HepG2 (cell line): ENCODE data around the gene ATP5F1E. TPM values are rescaled to one million over a fixed set of nuclear protein-coding genes. Genes with fewer than 3 reads are reported as not detected.
A peak's percentile ranks its signal among the peaks of the same experiment; 100 is the strongest.

ENCODE experiments used
- ATF1 ChIP-seq: IDR thresholded peaks from 2 replicates; pipeline ENCODE4 v1.6.1; 2016; ENCODE audit warnings: mild to moderate bottlenecking, control low read depth
- DPF2 ChIP-seq: sonication (generic); formaldehyde crosslinking; IDR thresholded peaks from 2 replicates; pipeline ENCODE4 v1.4.0; 2020; ENCODE audit warnings: mild to moderate bottlenecking, low read depth, missing genetic modification reagents, borderline replicate concordance
- GATAD2A ChIP-seq: IDR thresholded peaks from 2 replicates; pipeline ENCODE4 v1.6.1; 2016
- NAIF1 ChIP-seq: sonication (generic); formaldehyde crosslinking; IDR thresholded peaks from 2 replicates; pipeline ENCODE4 v1.5.0; 2020; ENCODE audit warnings: mild to moderate bottlenecking, missing genetic modification reagents, borderline replicate concordance
- TAF1 ChIP-seq: sonication (generic); formaldehyde crosslinking; IDR thresholded peaks from 2 replicates; pipeline ENCODE4 v1.4.0; 2020; ENCODE audit warnings: missing genetic modification reagents
- YEATS4 ChIP-seq: sonication (generic); formaldehyde crosslinking; IDR thresholded peaks from 2 replicates; pipeline ENCODE4 v1.4.0; 2020; ENCODE audit warnings: missing genetic modification reagents, borderline replicate concordance
- ZBTB3 ChIP-seq: sonication (generic); formaldehyde crosslinking; IDR thresholded peaks from 2 replicates; pipeline ENCODE4 v1.4.0; 2020; ENCODE audit warnings: low read depth, mild to moderate bottlenecking, moderate library complexity, missing genetic modification reagents, borderline replicate concordance
- ZKSCAN1 ChIP-seq: fragments of 150-350 bp; IDR thresholded peaks from 2 replicates; pipeline ENCODE4 v1.6.1; 2014; ENCODE audit warnings: low read length
- ZNF660 ChIP-seq: sonication (generic); formaldehyde crosslinking; IDR thresholded peaks from 2 replicates; pipeline ENCODE4 v1.5.1; 2020; ENCODE audit warnings: mild to moderate bottlenecking, low read depth, missing genetic modification reagents, borderline replicate concordance
- ZNF781 ChIP-seq: sonication (generic); formaldehyde crosslinking; IDR thresholded peaks from 2 replicates; pipeline ENCODE4 v1.5.1; 2020; ENCODE audit warnings: borderline replicate concordance, mild to moderate bottlenecking, missing genetic modification reagents; ENCODE audit errors: not compliant biosample characterization
- ZSCAN29 ChIP-seq: sonication (generic); formaldehyde crosslinking; conservative IDR thresholded peaks from 2 replicates; pipeline ENCODE4 v1.4.0; 2020; ENCODE audit warnings: mild to moderate bottlenecking, missing genetic modification reagents
- polyA plus RNA-seq, 8 experiments: library from polyadenylated mRNA; depleted of rRNA in 3 of 8; stranded (reverse) in 7 of 8; unstranded in 1 of 8; fragments of >200 nt; fragmentation: Illumina TruSeq in 4 of 8; extraction: Trizol in 4 of 8; gene quantifications; 2 replicates each; pipeline versions ENCODE4 v1.2.1 to v1.2.3, GENCODE V29; 2011 to 2016; ENCODE audit warnings: low read depth in 4 of 8, missing spikeins in 1 of 8, mixed read lengths in 1 of 8; ENCODE audit not compliant: insufficient read depth in 1 of 8
- total RNA-seq, 5 experiments: library from RNA; depleted of rRNA; stranded (reverse); fragments of >200 nt; fragmentation: Illumina TruSeq; extraction: Trizol; gene quantifications; 2 replicates each; pipeline ENCODE4 v1.2.3, GENCODE V29; 2016; ENCODE audit warnings: low read depth in 1 of 5
- TF ChIP-seq, protein P1 (sequence below): sonication (generic); formaldehyde crosslinking; IDR thresholded peaks from 2 replicates; pipeline ENCODE4 v1.4.0; 2020; ENCODE audit warnings: missing genetic modification reagents
- TF ChIP-seq, protein P2 (sequence below): sonication (generic); formaldehyde crosslinking; IDR thresholded peaks from 2 replicates; pipeline ENCODE4 v1.4.0; 2020; ENCODE audit warnings: missing genetic modification reagents, borderline replicate concordance
- TF ChIP-seq, protein P3 (sequence below): sonication (generic); formaldehyde crosslinking; IDR thresholded peaks from 2 replicates; pipeline ENCODE4 v1.4.0; 2020; ENCODE audit warnings: missing genetic modification reagents
- TF ChIP-seq, protein P4 (sequence below): sonication (generic); formaldehyde crosslinking; IDR thresholded peaks from 2 replicates; pipeline ENCODE4 v1.8.1; 2023; ENCODE audit warnings: mild to moderate bottlenecking, moderate library complexity, missing genetic modification reagents
- TF ChIP-seq, protein P5 (sequence below): sonication (generic); formaldehyde crosslinking; IDR thresholded peaks from 2 replicates; pipeline ENCODE4 v1.4.0; 2020; ENCODE audit warnings: missing genetic modification reagents, low read depth, mild to moderate bottlenecking, borderline replicate concordance

Gene ATP5F1E
- total and polyA plus RNA-seq, 2 of the 13 experiments (the other 11 are each of a cell fraction or from before 2014, with no cell fraction given): 121 to 134 TPM

DNA sequence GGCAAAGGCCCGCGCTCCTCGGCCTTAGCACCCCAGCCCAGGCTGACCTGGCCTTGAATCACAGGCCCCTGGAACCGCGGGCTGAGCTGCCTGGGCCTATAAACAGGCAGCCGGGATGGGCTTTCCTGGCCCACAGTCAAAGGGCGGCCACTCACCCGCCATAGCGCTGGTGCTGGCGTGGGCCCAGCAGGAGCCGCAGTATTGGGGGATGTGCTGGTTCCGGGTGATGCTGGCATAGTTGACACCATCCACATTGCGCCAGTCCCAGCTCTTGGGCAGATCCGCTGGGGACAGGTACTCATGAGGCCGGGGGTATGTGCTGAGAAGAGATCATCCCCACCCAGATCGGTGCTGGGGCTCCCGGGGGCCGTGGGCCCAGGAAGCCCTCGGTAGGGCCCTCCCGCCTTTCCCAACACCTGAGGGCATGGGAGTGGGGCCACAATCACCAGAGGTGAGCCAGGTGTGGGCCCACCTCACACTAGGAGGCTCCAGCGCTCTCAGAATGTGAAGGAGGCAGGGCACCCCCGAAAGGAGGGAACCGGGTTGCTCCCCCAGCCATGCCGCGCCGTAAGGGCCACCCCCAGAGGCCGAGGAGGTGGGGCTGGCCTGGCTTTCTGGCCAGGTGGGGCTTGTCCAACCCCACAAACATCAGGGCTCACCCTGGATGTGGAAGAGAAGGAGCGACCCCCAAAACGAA is 25.8 kb downstream of the ATP5F1E start (continued):
- TF ChIP-seq, protein P1, sequence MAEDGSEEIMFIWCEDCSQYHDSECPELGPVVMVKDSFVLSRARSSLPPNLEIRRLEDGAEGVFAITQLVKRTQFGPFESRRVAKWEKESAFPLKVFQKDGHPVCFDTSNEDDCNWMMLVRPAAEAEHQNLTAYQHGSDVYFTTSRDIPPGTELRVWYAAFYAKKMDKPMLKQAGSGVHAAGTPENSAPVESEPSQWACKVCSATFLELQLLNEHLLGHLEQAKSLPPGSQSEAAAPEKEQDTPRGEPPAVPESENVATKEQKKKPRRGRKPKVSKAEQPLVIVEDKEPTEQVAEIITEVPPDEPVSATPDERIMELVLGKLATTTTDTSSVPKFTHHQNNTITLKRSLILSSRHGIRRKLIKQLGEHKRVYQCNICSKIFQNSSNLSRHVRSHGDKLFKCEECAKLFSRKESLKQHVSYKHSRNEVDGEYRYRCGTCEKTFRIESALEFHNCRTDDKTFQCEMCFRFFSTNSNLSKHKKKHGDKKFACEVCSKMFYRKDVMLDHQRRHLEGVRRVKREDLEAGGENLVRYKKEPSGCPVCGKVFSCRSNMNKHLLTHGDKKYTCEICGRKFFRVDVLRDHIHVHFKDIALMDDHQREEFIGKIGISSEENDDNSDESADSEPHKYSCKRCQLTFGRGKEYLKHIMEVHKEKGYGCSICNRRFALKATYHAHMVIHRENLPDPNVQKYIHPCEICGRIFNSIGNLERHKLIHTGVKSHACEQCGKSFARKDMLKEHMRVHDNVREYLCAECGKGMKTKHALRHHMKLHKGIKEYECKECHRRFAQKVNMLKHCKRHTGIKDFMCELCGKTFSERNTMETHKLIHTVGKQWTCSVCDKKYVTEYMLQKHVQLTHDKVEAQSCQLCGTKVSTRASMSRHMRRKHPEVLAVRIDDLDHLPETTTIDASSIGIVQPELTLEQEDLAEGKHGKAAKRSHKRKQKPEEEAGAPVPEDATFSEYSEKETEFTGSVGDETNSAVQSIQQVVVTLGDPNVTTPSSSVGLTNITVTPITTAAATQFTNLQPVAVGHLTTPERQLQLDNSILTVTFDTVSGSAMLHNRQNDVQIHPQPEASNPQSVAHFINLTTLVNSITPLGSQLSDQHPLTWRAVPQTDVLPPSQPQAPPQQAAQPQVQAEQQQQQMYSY (CRISPR knock-in tag): 0 out of 2 replicates have a peak, but pooled peaks have one; percentile 14
- TF ChIP-seq, protein P2, sequence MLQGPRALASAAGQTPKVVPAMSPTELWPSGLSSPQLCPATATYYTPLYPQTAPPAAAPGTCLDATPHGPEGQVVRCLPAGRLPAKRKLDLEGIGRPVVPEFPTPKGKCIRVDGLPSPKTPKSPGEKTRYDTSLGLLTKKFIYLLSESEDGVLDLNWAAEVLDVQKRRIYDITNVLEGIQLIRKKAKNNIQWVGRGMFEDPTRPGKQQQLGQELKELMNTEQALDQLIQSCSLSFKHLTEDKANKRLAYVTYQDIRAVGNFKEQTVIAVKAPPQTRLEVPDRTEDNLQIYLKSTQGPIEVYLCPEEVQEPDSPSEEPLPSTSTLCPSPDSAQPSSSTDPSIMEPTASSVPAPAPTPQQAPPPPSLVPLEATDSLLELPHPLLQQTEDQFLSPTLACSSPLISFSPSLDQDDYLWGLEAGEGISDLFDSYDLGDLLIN (CRISPR knock-in tag): 0 out of 2 replicates have a peak, but pooled peaks have one; percentile 10
- TF ChIP-seq NAIF1 (CRISPR knock-in tag) (no peak), ZNF660 (CRISPR knock-in tag) (no peak), ATF1 (CRISPR knock-in tag) (no peak), GATAD2A (CRISPR knock-in tag) (0 out of 2 replicates have a peak, but pooled peaks have one; percentile 12), DPF2 (CRISPR knock-in tag) (0 out of 2 replicates have a peak, but pooled peaks have one; percentile 33), TAF1 (CRISPR knock-in tag) (no peak; the same call in 1 of the 2 replicates), ZBTB3 (CRISPR knock-in tag) (no peak), ZSCAN29 (CRISPR knock-in tag) (no peak), ZNF781 (no peak), ZKSCAN1 (no peak), YEATS4 (CRISPR knock-in tag) (peak; percentile 50; the same call in 1 of the 2 replicates)
- TF ChIP-seq, protein P3, sequence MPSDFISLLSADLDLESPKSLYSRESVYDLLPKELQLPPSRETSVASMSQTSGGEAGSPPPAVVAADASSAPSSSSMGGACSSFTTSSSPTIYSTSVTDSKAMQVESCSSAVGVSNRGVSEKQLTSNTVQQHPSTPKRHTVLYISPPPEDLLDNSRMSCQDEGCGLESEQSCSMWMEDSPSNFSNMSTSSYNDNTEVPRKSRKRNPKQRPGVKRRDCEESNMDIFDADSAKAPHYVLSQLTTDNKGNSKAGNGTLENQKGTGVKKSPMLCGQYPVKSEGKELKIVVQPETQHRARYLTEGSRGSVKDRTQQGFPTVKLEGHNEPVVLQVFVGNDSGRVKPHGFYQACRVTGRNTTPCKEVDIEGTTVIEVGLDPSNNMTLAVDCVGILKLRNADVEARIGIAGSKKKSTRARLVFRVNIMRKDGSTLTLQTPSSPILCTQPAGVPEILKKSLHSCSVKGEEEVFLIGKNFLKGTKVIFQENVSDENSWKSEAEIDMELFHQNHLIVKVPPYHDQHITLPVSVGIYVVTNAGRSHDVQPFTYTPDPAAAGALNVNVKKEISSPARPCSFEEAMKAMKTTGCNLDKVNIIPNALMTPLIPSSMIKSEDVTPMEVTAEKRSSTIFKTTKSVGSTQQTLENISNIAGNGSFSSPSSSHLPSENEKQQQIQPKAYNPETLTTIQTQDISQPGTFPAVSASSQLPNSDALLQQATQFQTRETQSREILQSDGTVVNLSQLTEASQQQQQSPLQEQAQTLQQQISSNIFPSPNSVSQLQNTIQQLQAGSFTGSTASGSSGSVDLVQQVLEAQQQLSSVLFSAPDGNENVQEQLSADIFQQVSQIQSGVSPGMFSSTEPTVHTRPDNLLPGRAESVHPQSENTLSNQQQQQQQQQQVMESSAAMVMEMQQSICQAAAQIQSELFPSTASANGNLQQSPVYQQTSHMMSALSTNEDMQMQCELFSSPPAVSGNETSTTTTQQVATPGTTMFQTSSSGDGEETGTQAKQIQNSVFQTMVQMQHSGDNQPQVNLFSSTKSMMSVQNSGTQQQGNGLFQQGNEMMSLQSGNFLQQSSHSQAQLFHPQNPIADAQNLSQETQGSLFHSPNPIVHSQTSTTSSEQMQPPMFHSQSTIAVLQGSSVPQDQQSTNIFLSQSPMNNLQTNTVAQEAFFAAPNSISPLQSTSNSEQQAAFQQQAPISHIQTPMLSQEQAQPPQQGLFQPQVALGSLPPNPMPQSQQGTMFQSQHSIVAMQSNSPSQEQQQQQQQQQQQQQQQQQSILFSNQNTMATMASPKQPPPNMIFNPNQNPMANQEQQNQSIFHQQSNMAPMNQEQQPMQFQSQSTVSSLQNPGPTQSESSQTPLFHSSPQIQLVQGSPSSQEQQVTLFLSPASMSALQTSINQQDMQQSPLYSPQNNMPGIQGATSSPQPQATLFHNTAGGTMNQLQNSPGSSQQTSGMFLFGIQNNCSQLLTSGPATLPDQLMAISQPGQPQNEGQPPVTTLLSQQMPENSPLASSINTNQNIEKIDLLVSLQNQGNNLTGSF (CRISPR knock-in tag): 0 out of 2 replicates have a peak, but pooled peaks have one; percentile 78
- TF ChIP-seq, protein P4, sequence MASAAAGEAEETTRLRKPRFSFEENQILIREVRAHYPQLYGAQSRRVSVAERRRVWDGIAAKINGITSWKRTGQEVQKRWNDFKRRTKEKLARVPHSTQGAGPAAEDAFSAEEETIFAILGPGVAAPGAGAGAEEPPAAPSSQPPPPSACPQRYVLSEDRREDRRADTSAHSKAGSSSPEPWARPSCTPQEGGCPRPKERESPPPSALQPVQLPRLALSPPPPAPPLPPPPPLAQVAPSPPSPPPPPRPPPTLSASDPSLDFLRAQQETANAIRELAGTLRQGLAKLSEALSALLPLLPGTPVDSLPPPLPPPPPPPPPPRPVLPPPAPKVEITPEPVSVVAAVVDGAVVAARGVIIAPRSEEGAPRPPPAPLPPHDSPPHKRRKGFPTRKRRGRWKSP: peak; percentile 52; the same call in 1 of the 2 replicates
- TF ChIP-seq, protein P5, sequence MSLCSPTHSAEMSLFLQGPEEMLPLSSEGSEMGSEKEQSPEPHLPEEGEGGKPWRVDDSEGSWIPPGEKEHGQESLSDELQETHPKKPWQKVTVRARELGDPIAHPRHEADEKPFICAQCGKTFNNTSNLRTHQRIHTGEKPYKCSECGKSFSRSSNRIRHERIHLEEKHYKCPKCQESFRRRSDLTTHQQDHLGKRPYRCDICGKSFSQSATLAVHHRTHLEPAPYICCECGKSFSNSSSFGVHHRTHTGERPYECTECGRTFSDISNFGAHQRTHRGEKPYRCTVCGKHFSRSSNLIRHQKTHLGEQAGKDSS (CRISPR knock-in tag): no peak
